ENCODE measurements around the gene P3H1. TPM values are rescaled to one million over a fixed set of nuclear protein-coding genes. Genes with fewer than 3 reads are reported as not detected.

The P3H1 gene
- total and polyA plus RNA-seq, 4 donors, result 15.2 to 64.3 (median 46.1) TPM

Other genes with a start within 250 kb of the P3H1 start
- gene PPIH, start 108.6 kb downstream of the P3H1 start, total RNA-seq, result 10 to 100 TPM; 14.1 to 16.4 TPM
- 10 to 100 TPM; 24.0 to 32.5 TPM for gene PPIH, start 108.6 kb downstream of the P3H1 start, polyA plus RNA-seq
- gene YBX1, start 84.6 kb downstream of the P3H1 start, total RNA-seq, result 100 to 1,000 TPM; 393 to 498 TPM
- 1,000 to 10,000 TPM in 1 of 2 donors, 100 to 1,000 TPM in 1; 816 to 1,633 TPM for gene YBX1, start 84.6 kb downstream of the P3H1 start, polyA plus RNA-seq
- gene CLDN19, start 26.8 kb downstream of the P3H1 start, total RNA-seq, result under 1 TPM; 0.39 to 0.94 TPM
- not detected for gene CLDN19, start 26.8 kb downstream of the P3H1 start, polyA plus RNA-seq
- 1 to 10 TPM; 3.6 to 8.5 TPM for gene C1orf50, start 221 bp upstream of the P3H1 start, total RNA-seq
- 10 to 100 TPM in 1 of 2 donors, 1 to 10 TPM in 1; 1.6 to 10.6 TPM for gene C1orf50, start 221 bp upstream of the P3H1 start, polyA plus RNA-seq
- under 1 TPM in 1 of 2 donors, not detected in 1; 0.13 TPM for gene TMEM269, start 18.0 kb upstream of the P3H1 start, total RNA-seq
- not detected for gene TMEM269, start 18.0 kb upstream of the P3H1 start, polyA plus RNA-seq
- 10 to 100 TPM in 1 of 2 donors, 1 to 10 TPM in 1; 7.1 to 12.8 TPM for gene ERMAP, start 50.1 kb upstream of the P3H1 start, total RNA-seq
- 10 to 100 TPM in 1 of 2 donors, 1 to 10 TPM in 1; 5.9 to 10.1 TPM for gene ERMAP, start 50.1 kb upstream of the P3H1 start, polyA plus RNA-seq
- gene SVBP, start 50.4 kb upstream of the P3H1 start, total RNA-seq, result 10 to 100 TPM; 15.9 to 17.3 TPM
- 10 to 100 TPM; 37.0 to 37.8 TPM for gene SVBP, start 50.4 kb upstream of the P3H1 start, polyA plus RNA-seq
- gene ZNF691, start 79.6 kb upstream of the P3H1 start, total RNA-seq, result 1 to 10 TPM; 5.4 to 9.8 TPM
- 10 to 100 TPM in 1 of 2 donors, 1 to 10 TPM in 1; 7.4 to 10.4 TPM for gene ZNF691, start 79.6 kb upstream of the P3H1 start, polyA plus RNA-seq
- gene SLC2A1, start 191.8 kb upstream of the P3H1 start, total RNA-seq, result 100 to 1,000 TPM in 1 of 2 donors, 10 to 100 TPM in 1; 87.7 to 124 TPM
- 10 to 100 TPM in 1 of 2 donors, 1 to 10 TPM in 1; 6.4 to 11.6 TPM for gene SLC2A1, start 191.8 kb upstream of the P3H1 start, polyA plus RNA-seq

Measured in aorta (tissue), 4 donors.